ENCODE results near the gene COL23A1. TPM values are rescaled to one million over a fixed set of nuclear protein-coding genes. Genes with fewer than 3 reads are reported as not detected.
"Not testable (repeated sequence)": the region's sequence is repeated elsewhere in the genome, so short reads cannot be mapped to it uniquely, and the experiment has no call there.

COL23A1 gene
- total RNA-seq, 1 experiment from 2014 or later, result 0.18 TPM

DNA sequence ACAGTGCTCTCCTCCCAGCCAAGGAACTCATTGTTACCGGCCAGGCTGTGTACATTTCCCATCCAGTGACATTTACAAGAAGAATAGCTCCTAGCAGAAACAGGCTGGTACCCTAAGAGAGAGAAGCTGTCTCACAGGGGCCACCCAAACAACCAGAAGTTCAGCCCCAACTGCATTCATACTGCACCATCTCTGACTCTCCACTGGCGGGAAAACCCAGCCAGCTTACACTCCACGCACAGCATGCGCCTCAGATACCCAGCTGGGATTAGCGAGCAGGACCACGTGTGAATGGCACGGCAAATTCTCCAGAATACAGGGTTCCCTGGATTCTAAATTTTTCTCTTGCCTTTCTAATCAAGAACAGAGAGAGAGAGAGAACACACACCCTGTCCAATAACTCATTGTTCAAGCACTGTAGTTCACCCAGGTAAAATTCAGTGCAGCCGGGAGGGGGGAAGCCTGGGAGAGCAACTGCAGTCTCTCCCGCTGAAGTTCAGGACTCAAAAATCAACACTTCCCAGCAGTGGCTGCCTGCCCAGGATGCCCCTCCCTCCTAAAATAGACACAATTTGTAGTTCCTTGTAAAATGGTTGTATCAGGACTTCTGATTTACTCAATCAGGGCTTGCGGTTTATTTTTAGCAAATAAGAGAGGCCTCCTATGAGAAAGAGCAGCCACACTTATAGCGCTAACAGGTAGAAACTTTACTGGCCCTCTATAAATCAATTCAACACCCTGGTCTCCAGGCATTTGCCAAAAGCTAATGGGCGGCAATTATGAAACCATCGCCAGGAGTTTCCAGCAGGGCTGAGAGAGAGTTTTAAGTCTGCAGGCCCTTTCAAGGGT lies 2.2 kb downstream of the COL23A1 start:
- no peak for DNase-seq
- Histone ChIP-seq H3K27me3 (replicated peaks; ENCODE audit: control insufficient read depth, insufficient read depth, low read length) (no peaks in the 10 kb centered on the region), H3K4me1 (0 out of 2 replicates have a peak, but pooled peaks cover 5% of the 10 kb centered on the region), H3K4me3 (ENCODE audit: low read depth, low read length) (no peak overlapping the region), H3K9me3 (no peaks in the 10 kb centered on the region), H3K36me3 (ENCODE audit: control insufficient read depth, insufficient read depth, low read length) (no peaks in the 10 kb centered on the region)
- intact Hi-C loops (cut with micrococcal nuclease; ENCODE audit: unreplicated experiment), result no loop called here
- Mint-ChIP-seq H3K4me1 (ENCODE audit: low read depth, unreplicated experiment) (no peaks in the 10 kb centered on the region), H3K27ac (ENCODE audit: unreplicated experiment) (no peak overlapping the region), H3K27me3 (ENCODE audit: insufficient read depth, unreplicated experiment) (no peaks in the 10 kb centered on the region), H3K4me3 (ENCODE audit: unreplicated experiment) (no peak overlapping the region), H3K9me3 (ENCODE audit: unreplicated experiment) (no peaks in the 10 kb centered on the region), H3K36me3 (ENCODE audit: insufficient read depth, unreplicated experiment) (no peaks in the 10 kb centered on the region)
- BruUV-seq (replicated peaks), result no TSS peak
- ChIA-PET CTCF (no interaction called here), POLR2A (no interaction called here)
- TF ChIP-seq, protein P1, sequence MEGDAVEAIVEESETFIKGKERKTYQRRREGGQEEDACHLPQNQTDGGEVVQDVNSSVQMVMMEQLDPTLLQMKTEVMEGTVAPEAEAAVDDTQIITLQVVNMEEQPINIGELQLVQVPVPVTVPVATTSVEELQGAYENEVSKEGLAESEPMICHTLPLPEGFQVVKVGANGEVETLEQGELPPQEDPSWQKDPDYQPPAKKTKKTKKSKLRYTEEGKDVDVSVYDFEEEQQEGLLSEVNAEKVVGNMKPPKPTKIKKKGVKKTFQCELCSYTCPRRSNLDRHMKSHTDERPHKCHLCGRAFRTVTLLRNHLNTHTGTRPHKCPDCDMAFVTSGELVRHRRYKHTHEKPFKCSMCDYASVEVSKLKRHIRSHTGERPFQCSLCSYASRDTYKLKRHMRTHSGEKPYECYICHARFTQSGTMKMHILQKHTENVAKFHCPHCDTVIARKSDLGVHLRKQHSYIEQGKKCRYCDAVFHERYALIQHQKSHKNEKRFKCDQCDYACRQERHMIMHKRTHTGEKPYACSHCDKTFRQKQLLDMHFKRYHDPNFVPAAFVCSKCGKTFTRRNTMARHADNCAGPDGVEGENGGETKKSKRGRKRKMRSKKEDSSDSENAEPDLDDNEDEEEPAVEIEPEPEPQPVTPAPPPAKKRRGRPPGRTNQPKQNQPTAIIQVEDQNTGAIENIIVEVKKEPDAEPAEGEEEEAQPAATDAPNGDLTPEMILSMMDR (IDR thresholded peaks at IDR 0.05; ENCODE audit: insufficient read depth in 1 of 2, low read depth in 1 of 2, low read length in 1 of 2, severe bottlenecking in 1 of 2, unreplicated experiment in 1 of 2), result no peak

DNA sequence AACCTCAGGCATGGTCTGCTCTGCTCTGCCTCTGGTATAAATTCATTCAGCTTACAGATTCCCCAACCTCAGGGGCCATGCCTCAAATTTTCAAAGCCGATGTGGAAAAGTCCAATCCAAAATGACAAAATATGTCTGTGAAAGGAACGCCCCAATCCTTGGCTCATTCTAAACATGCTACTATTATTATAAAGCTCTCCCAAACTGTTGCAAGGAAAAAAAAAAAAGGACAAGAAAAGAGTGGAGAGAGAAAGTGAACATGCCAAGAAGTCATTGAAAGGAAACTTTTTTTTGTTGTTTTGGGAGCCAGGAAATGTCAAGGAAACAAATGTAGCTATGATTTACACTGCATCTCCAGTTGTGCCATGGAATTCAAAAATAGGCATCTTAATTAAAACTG lies 3.8 kb downstream of the COL23A1 start:
- CTCF ChIA-PET, result interaction anchor here (0.6 kb wide), 1 partner anchor 131 kb away, joined by 5 read pairs; no protein-coding TSS in a partner anchor
- Mint-ChIP-seq H3K4me1 (ENCODE audit: low read depth, unreplicated experiment) (no peaks in the 10 kb centered on the region), H3K36me3 (ENCODE audit: insufficient read depth, unreplicated experiment) (no peaks in the 10 kb centered on the region), H3K9me3 (ENCODE audit: unreplicated experiment) (no peaks in the 10 kb centered on the region), H3K27me3 (ENCODE audit: insufficient read depth, unreplicated experiment) (peaks cover 4% of the 10 kb centered on the region), H3K4me3 (ENCODE audit: unreplicated experiment) (no peak overlapping the region), H3K27ac (ENCODE audit: unreplicated experiment) (no peak overlapping the region)
- Histone ChIP-seq H3K9me3 (no peaks in the 10 kb centered on the region), H3K4me3 (ENCODE audit: low read depth, low read length) (no peak overlapping the region), H3K36me3 (ENCODE audit: control insufficient read depth, insufficient read depth, low read length) (no peaks in the 10 kb centered on the region), H3K27me3 (replicated peaks; ENCODE audit: control insufficient read depth, insufficient read depth, low read length) (no peaks in the 10 kb centered on the region), H3K4me1 (0 out of 2 replicates have a peak, but pooled peaks cover 5% of the 10 kb centered on the region)
- no peak for DNase-seq
- POLR2A ChIA-PET, result interaction anchor here (0.6 kb wide), 1 partner anchor 42 kb away, joined by 4 read pairs; no protein-coding TSS in a partner anchor
- intact Hi-C loops (cut with micrococcal nuclease; ENCODE audit: unreplicated experiment), result no loop called here
- BruUV-seq (replicated peaks), result no TSS peak
- TF ChIP-seq, protein P1 (IDR thresholded peaks at IDR 0.05; ENCODE audit: insufficient read depth in 1 of 2, low read depth in 1 of 2, low read length in 1 of 2, severe bottlenecking in 1 of 2, unreplicated experiment in 1 of 2), result no peak

DNA sequence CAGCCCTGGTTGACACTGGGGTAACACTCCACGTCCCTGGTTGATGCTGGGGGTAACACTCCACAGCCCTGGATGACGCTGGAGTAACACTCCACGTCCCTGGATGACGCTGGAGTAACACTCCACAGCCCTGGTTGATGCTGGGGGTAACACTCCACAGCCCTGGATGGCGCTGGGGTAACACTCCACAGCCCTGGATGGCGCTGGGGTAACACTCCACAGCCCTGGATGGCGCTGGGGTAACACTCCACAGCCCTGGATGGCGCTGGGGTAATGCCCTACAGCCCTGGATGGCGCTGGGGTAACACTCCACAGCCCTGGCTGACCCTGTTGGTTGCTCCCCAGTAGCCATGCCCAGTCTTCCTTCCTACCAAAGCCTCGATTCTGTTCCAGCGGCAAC lies 4.8 kb downstream of the COL23A1 start:
- H3K4me1 ChIP-seq; H3K4me3 Mint-ChIP-seq (ENCODE audit: unreplicated experiment); CTCF ChIA-PET; H3K36me3 ChIP-seq (ENCODE audit: control insufficient read depth, insufficient read depth, low read length); H3K4me1 Mint-ChIP-seq (ENCODE audit: low read depth, unreplicated experiment); H3K36me3 Mint-ChIP-seq (ENCODE audit: insufficient read depth, unreplicated experiment); H3K9me3 ChIP-seq; intact Hi-C loops (cut with micrococcal nuclease; ENCODE audit: unreplicated experiment); H3K27ac Mint-ChIP-seq (ENCODE audit: unreplicated experiment); H3K9me3 Mint-ChIP-seq (ENCODE audit: unreplicated experiment); H3K27me3 ChIP-seq (replicated peaks; ENCODE audit: control insufficient read depth, insufficient read depth, low read length); BruUV-seq (replicated peaks); H3K4me3 ChIP-seq (ENCODE audit: low read depth, low read length); H3K27me3 Mint-ChIP-seq (ENCODE audit: insufficient read depth, unreplicated experiment); POLR2A ChIA-PET: not testable (repeated sequence)
- DNase-seq, result peak; percentile 43 to 80

Measured in Caco-2 (cell line).